HepG2 (cell line): Measurements from ENCODE around the gene SMAD7. TPM values are rescaled to one million over a fixed set of nuclear protein-coding genes. Genes with fewer than 3 reads are reported as not detected.

ENCODE experiments used
- ATAC-seq: fragments of 200-7000 bp; cut with Tn5 transposase; 3 replicates; pipeline ENCODE4 v1.9.1; 2020; ENCODE audit warnings: mild to moderate bottlenecking, moderate library complexity
- BruUV-seq: library from RNA; stranded (reverse); fragments of 400-500 nt; replicated peaks from 2 replicates; lab custom pipeline; 2021; lab: Mats Ljungman, UMichigan
- CTCF ChIA-PET: fragments of 300-600 bp; formaldehyde crosslinking; extraction: SDS; loops from one replicate; lab custom pipeline; 2021; ENCODE audit warnings: low total read pairs, inconsistent platforms, low intra/inter-chr PET ratio; lab: Yijun Ruan, JAX
- POLR2A ChIA-PET: fragments of 350-600 bp; sonication (Branson Sonifier 250); formaldehyde crosslinking; loops from one replicate; lab custom pipeline; 2020; ENCODE audit warnings: antibody characterized with exemption, inconsistent platforms; lab: Yijun Ruan, JAX
- DNase-seq: peaks from one replicate; pipeline ENCODE4 v3.0.0-alpha.2; 2015; ENCODE audit warnings: low spot score
- FAIRE-seq: peaks from 3 replicates; lab custom pipeline; 2011; peaks lifted over from hg19 to GRCh38; lab: Jason Lieb, UNC
- H2AFZ ChIP-seq: one replicate; pipeline ENCODE4 v1.6.1; 2011; ENCODE audit warnings: low read length, inconsistent platforms
- H3K27ac ChIP-seq: fragments of 300-600 bp; 3 replicates; pipeline ENCODE4 v1.8.0; 2011; ENCODE audit warnings: mixed run types, mild to moderate bottlenecking, mixed read lengths, low read length, inconsistent platforms; ENCODE audit not compliant: insufficient read depth; ENCODE audit errors: extremely low read length
- H3K27me3 ChIP-seq, 2 experiments: fragments of 200-600 bp in 1 of 2; 2 replicates in 1 of 2; 3 replicates in 1 of 2; pipeline versions ENCODE4 v1.6.0 to v1.8.0; 2011; ENCODE audit warnings: low read length in 2 of 2, mild to moderate bottlenecking in 2 of 2, moderate library complexity in 2 of 2, inconsistent platforms in 1 of 2; ENCODE audit not compliant: insufficient read depth in 2 of 2, control insufficient read depth in 1 of 2
- H3K36me3 ChIP-seq, 2 experiments: fragments of 200-600 bp in 1 of 2; replicated peaks in 1 of 2; 2 replicates in 1 of 2; 3 replicates in 1 of 2; pipeline versions ENCODE4 v1.5.1 to v1.8.0; 2011; ENCODE audit warnings: low read length in 2 of 2, inconsistent platforms in 1 of 2; ENCODE audit not compliant: insufficient read depth in 2 of 2, control insufficient read depth in 1 of 2
- H3K4me1 ChIP-seq: 2 replicates; pipeline ENCODE4 v1.5.1; 2012; ENCODE audit warnings: low read length, inconsistent platforms; ENCODE audit not compliant: insufficient read depth
- H3K4me2 ChIP-seq: 2 replicates; pipeline ENCODE4 v1.6.0; 2011; ENCODE audit warnings: low read depth, low read length, inconsistent platforms
- H3K4me3 ChIP-seq, 3 experiments: fragments of 200-600 bp in 1 of 3; sonication (generic), shearing (Covaris generic) in 1 of 3; replicated peaks in 1 of 3; 2 replicates each; pipeline ENCODE4 v1.5.1; 2011 to 2016; ENCODE audit warnings: low read length in 3 of 3, inconsistent platforms in 2 of 3, low read depth in 2 of 3, mild to moderate bottlenecking in 2 of 3, control low read depth in 1 of 3, mixed read lengths in 1 of 3; ENCODE audit not compliant: insufficient read depth in 1 of 3
- H3K79me2 ChIP-seq: one replicate; pipeline ENCODE4 v1.6.1; 2011; ENCODE audit warnings: low read length, inconsistent platforms; ENCODE audit not compliant: insufficient read depth
- H3K9ac ChIP-seq: 2 replicates; pipeline ENCODE4 v1.6.0; 2011; ENCODE audit warnings: mild to moderate bottlenecking, low read depth, low read length, inconsistent platforms; ENCODE audit not compliant: insufficient read depth
- H3K9me3 ChIP-seq: 2 replicates; pipeline ENCODE4 v1.5.1; 2012; ENCODE audit warnings: mild to moderate bottlenecking, low read length
- H4K20me1 ChIP-seq: 2 replicates; pipeline ENCODE4 v1.6.0; 2011; ENCODE audit warnings: inconsistent platforms, mild to moderate bottlenecking, low read length, moderate library complexity; ENCODE audit not compliant: insufficient read depth
- FOXO1 ChIP-seq: sonication (generic); formaldehyde crosslinking; IDR thresholded peaks from 2 replicates; pipeline ENCODE4 v1.4.0; 2020; ENCODE audit warnings: missing genetic modification reagents
- HOXA5 ChIP-seq: sonication (generic); formaldehyde crosslinking; IDR thresholded peaks from 2 replicates; pipeline ENCODE4 v1.4.0; 2020; ENCODE audit warnings: missing genetic modification reagents
- IRF9 ChIP-seq: sonication (generic); formaldehyde crosslinking; IDR thresholded peaks from 2 replicates; pipeline ENCODE4 v1.8.0; 2022; ENCODE audit warnings: missing genetic modification reagents, mild to moderate bottlenecking, borderline replicate concordance
- ZNF10 ChIP-seq: sonication (generic); formaldehyde crosslinking; IDR thresholded peaks from 2 replicates; pipeline ENCODE4 v1.4.0; 2020; ENCODE audit warnings: mild to moderate bottlenecking, low read depth, missing genetic modification reagents, borderline replicate concordance
- ZNF263 ChIP-seq: sonication (generic); formaldehyde crosslinking; IDR thresholded peaks from 2 replicates; pipeline ENCODE4 v1.4.0; 2020; ENCODE audit warnings: missing genetic modification reagents
- WGBS: methylation state at CpG from one replicate; pipeline ENCODE4 v1.1.6; 2017; ENCODE audit warnings: low lambda C conversion rate; 5-methylcytosine and 5-hydroxymethylcytosine counted together
- in situ Hi-C: cut with HindIII; loops from 2 replicates; pipeline ENCODE4 v1.10.0; 2017; ENCODE audit warnings: low pct_unique_long_range_greater_than_20kb; ENCODE audit not compliant: extremely low pct_ligation_motif_present
- intact Hi-C: fragments of 100-400 bp; cut with micrococcal nuclease; formaldehyde crosslinking; loops from one replicate; pipeline ENCODE4 v1.10.0; 2022; ENCODE audit not compliant: unreplicated experiment
- polyA plus RNA-seq, 8 experiments: library from polyadenylated mRNA; depleted of rRNA in 3 of 8; stranded (reverse) in 7 of 8; unstranded in 1 of 8; fragments of >200 nt; fragmentation: Illumina TruSeq in 4 of 8; extraction: Trizol in 4 of 8; gene quantifications; 2 replicates each; pipeline versions ENCODE4 v1.2.1 to v1.2.3, GENCODE V29; 2011 to 2016; ENCODE audit warnings: low read depth in 4 of 8, missing spikeins in 1 of 8, mixed read lengths in 1 of 8; ENCODE audit not compliant: insufficient read depth in 1 of 8
- total RNA-seq, 5 experiments: library from RNA; depleted of rRNA; stranded (reverse); fragments of >200 nt; fragmentation: Illumina TruSeq; extraction: Trizol; gene quantifications; 2 replicates each; pipeline ENCODE4 v1.2.3, GENCODE V29; 2016; ENCODE audit warnings: low read depth in 1 of 5
- TF ChIP-seq, protein P1 (sequence below): sonication (generic); formaldehyde crosslinking; IDR thresholded peaks from 2 replicates; pipeline ENCODE4 v1.4.0; 2020; ENCODE audit warnings: mild to moderate bottlenecking, missing genetic modification reagents
- TF ChIP-seq, protein P2 (sequence below): sonication (generic); formaldehyde crosslinking; IDR thresholded peaks from 2 replicates; pipeline ENCODE4 v1.9.0; 2022; ENCODE audit warnings: missing genetic modification reagents, mild to moderate bottlenecking, borderline replicate concordance

Gene SMAD7
- total and polyA plus RNA-seq, 2 of the 13 experiments (the other 11 are each of a cell fraction or from before 2014, with no cell fraction given): 17.4 to 24.7 TPM

DNA sequence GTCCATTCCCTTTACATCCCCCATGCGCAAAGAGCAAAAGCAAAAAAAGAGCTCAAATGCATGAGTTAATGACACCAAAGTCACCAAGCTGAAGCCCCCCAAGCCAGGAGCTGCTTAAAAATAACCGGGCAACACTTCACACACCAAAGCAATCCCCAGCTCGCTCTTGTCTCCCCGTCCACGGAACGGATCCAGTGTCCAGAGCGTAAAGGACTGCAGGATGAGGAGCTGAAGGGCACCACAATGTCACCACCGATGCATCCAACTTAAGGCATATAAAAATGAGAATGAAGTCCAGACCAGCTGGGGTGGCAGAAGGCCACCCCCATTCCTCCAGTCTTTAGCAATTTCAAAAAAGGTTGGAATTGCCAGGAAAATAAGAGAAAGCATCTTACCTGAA lies 8.7 kb downstream of the SMAD7 start:
- in situ Hi-C loops: no loop called here
- CTCF ChIA-PET: no interaction called here
- peak overlapping the region; percentile 5 to 53 (median 22); a peak in 2 of 6 replicates for H3K4me3 ChIP-seq
- 0 out of 2 replicates have a peak, but pooled peaks have one; percentile 1 for TF ChIP-seq HOXA5 (CRISPR knock-in tag)
- no peak for TF ChIP-seq FOXO1 (CRISPR knock-in tag)
- peak; percentile 5; the same call in 1 of the 2 replicates for TF ChIP-seq IRF9 (CRISPR knock-in tag)
- TF ChIP-seq, all 625 proteins: peak for 2
- FAIRE-seq (no peak), ATAC-seq (no peak), DNase-seq (no peak)
- Histone ChIP-seq H3K4me2 (peak overlapping the region; percentile 99), H3K4me1 (peaks cover 100% of the 10 kb centered on the region), H2AFZ (no peak overlapping the region), H3K36me3 (peaks cover 12 to 44% of the 10 kb centered on the region in 2 experiments), H3K79me2 (peaks cover 99% of the 10 kb centered on the region), H3K27ac (peak overlapping the region; percentile 74), H3K9me3 (no peaks in the 10 kb centered on the region), H3K27me3 (no peaks in the 10 kb centered on the region), H3K9ac (peak overlapping the region; percentile 9), H4K20me1 (peaks cover 81% of the 10 kb centered on the region)
- POLR2A ChIA-PET: interaction anchor here (1.9 kb wide), 1 partner anchor 12 kb away, joined by 14 read pairs; no protein-coding TSS in a partner anchor
- intact Hi-C loops: loop anchor here (1.0 to 10.0 kb wide), 3 partner anchors 12 to 293 kb away; no protein-coding TSS in a partner anchor
- BruUV-seq: no TSS peak
- WGBS: 65% methylated on average over 8 of the region's 8 CpGs

- peaks cover 81% of the 10 kb centered on the region for H4K20me1 ChIP-seq
- CTCF ChIA-PET: no interaction called here
- no peak overlapping the region for H2AFZ ChIP-seq
- WGBS: 80% methylated on average over 6 of the region's 7 CpGs
- TF ChIP-seq, protein P1, sequence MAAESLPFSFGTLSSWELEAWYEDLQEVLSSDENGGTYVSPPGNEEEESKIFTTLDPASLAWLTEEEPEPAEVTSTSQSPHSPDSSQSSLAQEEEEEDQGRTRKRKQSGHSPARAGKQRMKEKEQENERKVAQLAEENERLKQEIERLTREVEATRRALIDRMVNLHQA (CRISPR knock-in tag): no peak
- TF ChIP-seq, protein P2, sequence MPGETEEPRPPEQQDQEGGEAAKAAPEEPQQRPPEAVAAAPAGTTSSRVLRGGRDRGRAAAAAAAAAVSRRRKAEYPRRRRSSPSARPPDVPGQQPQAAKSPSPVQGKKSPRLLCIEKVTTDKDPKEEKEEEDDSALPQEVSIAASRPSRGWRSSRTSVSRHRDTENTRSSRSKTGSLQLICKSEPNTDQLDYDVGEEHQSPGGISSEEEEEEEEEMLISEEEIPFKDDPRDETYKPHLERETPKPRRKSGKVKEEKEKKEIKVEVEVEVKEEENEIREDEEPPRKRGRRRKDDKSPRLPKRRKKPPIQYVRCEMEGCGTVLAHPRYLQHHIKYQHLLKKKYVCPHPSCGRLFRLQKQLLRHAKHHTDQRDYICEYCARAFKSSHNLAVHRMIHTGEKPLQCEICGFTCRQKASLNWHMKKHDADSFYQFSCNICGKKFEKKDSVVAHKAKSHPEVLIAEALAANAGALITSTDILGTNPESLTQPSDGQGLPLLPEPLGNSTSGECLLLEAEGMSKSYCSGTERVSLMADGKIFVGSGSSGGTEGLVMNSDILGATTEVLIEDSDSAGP (CRISPR knock-in tag): 0 out of 2 replicates have a peak, but pooled peaks have one; percentile 22
- TF ChIP-seq ZNF10 (CRISPR knock-in tag): no peak
- TF ChIP-seq ZNF263 (CRISPR knock-in tag): peak; percentile 99
- H3K9me3 ChIP-seq: no peaks in the 10 kb centered on the region
- no peak for FAIRE-seq
- POLR2A ChIA-PET: interaction anchor here (1.1 to 1.9 kb wide), 2 partner anchors 12 to 48 kb away, joined by 3 to 14 read pairs; no protein-coding TSS in a partner anchor
- H3K79me2 ChIP-seq: peaks cover 99% of the 10 kb centered on the region
- BruUV-seq: TSS peak; percentile 16
- peaks cover 12 to 46% of the 10 kb centered on the region in 2 experiments for H3K36me3 ChIP-seq
- intact Hi-C loops: loop anchor here (1.0 to 10.0 kb wide), 3 partner anchors 11 to 293 kb away; no protein-coding TSS in a partner anchor
- no peak for DNase-seq
- H3K4me3 ChIP-seq: peak overlapping the region in 1 of 3 experiments; percentile 53; a peak in 1 of 6 replicates
- peak overlapping the region; percentile 99 for H3K4me2 ChIP-seq
- in situ Hi-C loops: no loop called here
- peak overlapping the region; percentile 9; the same call in 1 of the 2 replicates for H3K9ac ChIP-seq
- peak overlapping the region; percentile 12 for H3K27ac ChIP-seq
- no peak for ATAC-seq
- no peaks in the 10 kb centered on the region for H3K27me3 ChIP-seq
- H3K4me1 ChIP-seq: peaks cover 100% of the 10 kb centered on the region
These were observed 9.1 kb downstream of the SMAD7 start for GRCh38 chr18:48941672-48942071.
